HG03442 (cell line): ENCODE measurements around the gene CTDSPL.
A peak's percentile ranks its signal among the peaks of the same experiment; 100 is the strongest.

Experiments used
- ATAC-seq: cut with Tn5 transposase; IDR thresholded peaks from one replicate; pipeline ENCODE4 v1.9.1; 2021; ENCODE audit warnings: mild to moderate bottlenecking, moderate library complexity; ENCODE audit not compliant: unreplicated experiment

CTDSPL gene

DNA sequence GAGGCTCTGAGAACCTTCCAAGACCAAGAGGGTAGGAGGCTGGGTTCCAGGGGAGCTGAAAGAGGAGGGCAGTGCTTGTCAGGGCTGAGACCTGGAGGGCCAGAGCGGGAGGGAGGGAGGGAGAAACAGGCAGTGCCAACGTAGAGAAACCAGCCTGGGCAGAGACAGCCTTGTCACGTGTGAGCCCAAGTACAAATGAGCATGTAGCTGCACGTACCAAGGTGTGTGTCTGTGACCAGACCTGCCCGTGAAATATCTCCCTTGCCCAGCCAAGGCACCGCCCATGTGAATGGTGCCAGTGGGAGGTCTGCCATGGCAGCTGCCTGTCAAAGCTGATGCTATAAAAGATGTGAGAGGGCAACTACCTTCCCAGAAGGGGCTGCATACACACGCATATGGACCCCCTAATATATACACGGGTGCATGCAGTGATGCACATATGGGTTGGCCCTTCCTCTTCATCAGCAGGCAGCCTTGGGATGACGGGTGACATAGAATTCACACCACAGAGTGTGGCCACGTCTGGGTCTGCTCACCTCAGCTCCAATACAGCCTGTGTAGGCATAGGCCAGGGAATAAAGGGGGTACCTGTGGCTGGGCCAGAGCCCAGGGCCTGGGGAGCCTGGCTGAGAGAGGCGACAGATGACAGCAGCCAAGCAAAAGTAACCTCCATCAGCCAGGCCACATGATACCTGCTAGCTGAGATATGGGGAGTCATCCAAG, 7.8 kb upstream of the CTDSPL start:
- no peak for ATAC-seq

DNA sequence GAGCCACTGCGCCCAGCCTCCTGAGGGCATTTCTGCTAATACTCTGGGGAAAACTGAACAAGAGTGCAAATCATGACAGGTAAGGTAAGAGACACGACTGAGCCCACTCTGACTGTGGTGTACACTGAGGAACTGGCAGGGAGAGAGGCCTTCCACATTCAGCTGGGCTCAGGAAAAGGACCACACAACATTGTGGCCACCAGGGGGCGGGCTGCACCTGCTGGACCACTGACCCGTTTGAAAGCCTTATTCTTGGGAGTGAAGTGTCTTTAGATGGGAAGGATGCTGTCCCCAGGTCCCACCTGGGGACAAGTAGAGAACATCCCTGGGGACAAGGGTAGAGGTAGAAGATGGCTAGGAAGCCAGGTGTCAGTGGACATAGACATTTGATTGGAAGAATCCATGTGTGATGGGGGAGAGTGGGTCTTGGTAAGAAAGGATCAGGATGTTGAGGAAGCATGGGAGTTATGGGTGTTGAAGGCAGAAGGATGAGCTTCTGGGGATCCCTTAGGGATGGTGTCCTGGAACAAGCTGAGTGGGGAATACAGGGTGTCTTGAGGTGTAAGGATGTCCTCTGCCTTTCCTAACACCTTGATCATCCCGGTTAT, 6.2 kb upstream of the CTDSPL start:
- ATAC-seq, result peak; percentile 50

DNA sequence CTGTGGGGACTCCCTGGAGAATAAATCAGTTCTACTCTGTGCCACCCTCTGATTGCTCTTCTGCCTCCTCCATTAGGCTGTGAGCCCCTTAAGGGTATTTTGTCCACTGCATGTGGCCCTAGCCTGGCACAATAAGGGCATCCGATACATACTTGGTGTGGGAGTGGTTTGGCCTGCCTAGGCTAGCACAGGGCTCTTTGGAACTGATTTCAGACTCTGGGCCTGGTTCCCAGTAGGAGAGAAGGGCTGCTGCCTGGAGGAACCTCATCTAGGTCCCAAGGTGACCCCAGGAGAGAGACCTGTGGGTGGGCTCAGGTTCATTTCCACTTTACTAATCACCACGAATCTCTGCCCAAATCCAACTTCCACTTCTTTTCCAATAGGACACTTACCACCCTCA, 5.3 kb upstream of the CTDSPL start:
- no peak for ATAC-seq

DNA sequence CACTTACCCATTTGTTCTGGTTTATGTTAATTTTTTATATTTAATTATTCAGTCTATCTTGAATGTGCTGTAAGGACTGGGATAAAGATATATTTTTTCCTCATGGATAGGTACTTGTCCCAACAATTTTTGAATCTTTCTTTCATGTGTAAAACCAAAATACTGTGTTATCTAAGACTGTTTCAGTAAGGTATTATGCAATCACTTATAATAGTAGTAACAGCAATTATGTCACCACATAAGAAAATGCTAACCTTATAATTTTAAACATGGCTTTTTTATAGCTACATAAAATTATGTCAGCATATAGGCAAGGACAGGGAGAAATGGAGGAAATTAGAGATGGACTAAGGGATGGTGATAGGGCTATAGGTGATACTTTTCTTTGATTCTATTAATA, 2.9 kb upstream of the CTDSPL start:
- ATAC-seq, result no peak

DNA sequence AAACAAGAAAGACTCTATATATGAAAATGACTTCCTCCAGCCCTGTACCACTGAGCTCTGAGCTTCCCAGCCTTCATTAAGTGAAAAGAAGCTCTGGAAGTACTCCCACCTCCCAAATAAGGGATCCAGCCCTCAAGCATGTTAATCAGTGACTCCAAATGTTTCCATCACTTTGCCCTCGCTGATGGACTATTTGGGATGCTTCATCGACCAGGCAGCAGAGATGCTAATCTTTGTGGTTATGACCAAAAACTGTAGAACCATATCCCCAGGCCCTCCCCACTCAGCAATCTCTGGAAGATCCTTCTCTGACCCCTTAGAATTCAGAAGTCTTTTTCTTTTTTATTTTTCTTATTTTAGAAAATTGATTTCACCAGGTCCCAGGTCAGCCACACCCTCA, 2.3 kb upstream of the CTDSPL start:
- ATAC-seq, result no peak

DNA sequence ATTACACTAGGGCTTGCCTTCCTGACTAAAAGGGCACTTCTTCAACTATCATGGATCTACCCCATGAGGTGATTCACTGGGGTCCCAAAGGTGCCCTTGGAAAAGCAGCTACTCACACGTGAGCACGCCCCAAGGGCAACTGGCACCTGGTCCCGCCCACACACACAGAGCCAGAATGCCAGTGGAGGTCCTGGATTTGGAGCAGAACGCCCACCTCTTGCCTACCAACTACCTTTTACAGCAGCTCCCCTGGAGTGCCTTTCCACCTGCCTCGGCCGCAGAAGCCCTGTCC, 1.8 kb upstream of the CTDSPL start:
- ATAC-seq, result no peak

DNA sequence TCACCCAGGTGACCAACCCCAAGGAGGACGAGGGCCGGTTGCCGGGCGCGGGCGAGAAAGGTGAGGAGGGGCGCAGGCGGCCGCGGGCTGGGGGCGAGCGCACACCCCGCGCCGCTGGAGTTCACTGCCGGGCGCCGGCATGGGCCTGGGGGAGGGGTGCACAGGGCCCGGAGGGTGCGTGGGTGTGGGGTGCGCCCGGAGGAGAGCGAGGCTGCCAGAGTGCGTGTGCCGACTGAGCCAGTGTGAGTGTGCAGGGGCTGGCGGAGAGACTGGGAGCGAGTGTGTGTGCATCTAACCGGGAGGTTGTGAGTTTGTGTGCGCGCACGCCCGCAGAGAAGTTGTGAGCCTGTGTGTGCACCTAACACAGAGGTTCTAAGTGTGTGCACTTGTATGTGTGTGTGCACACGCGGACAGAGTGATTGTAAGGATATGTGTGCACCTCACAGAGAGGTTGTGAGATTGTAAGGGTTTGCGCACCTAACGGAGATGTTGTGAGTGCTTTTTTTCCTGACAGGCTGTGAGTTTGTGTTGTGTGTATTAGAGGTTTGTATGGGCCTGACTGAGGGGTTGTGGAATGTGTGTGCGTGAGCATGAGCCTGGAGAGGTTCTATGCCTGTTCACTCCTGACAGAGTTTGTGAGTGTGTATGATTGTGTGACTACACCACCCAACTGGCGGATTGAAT, 681 bp downstream of the CTDSPL start:
- no peak for ATAC-seq

DNA sequence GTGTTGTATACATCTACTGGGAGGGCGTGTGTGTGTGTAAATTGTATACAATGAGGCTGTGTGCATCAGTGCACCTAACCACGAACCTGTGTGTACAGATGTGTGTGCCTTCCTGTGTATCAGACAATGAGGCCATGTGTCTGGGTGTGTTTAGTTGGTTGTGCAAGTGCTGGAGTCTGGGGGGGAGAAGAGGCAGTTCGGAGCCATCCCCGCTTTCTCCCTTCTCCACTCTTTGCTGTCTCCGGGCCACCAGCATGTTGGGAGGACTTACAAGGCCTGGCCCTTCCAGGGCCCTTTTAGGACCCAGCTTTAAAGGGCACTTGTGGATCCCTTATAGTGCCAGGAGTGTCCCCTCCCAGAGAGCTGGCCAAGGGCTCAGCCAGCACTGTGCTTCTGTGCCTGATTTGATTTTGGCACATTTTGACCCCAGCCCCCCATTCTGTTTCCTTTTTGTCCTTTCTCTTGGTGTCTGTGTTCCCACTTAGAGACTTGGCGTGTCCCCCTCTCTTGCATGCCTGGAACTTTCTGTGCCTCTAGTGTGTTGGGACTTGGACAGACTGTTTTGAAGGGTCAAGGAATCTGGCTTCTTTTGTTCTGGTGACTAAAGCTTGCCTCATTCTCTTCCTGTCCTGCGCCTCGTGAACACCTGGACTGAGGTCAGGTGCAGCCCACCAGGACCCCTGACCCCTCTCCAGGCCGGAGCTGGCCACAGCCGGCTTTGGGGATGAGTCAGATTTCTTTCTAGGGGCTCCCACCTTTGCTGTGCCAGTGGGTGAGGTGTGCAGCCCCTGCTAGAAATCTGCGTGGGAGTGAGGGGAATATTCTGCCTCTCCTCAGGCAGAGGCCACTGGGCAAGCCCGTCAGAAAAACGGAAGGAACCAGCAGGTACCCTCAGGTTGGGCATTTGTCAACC, 1.5 kb downstream of the CTDSPL start:
- ATAC-seq, result no peak

DNA sequence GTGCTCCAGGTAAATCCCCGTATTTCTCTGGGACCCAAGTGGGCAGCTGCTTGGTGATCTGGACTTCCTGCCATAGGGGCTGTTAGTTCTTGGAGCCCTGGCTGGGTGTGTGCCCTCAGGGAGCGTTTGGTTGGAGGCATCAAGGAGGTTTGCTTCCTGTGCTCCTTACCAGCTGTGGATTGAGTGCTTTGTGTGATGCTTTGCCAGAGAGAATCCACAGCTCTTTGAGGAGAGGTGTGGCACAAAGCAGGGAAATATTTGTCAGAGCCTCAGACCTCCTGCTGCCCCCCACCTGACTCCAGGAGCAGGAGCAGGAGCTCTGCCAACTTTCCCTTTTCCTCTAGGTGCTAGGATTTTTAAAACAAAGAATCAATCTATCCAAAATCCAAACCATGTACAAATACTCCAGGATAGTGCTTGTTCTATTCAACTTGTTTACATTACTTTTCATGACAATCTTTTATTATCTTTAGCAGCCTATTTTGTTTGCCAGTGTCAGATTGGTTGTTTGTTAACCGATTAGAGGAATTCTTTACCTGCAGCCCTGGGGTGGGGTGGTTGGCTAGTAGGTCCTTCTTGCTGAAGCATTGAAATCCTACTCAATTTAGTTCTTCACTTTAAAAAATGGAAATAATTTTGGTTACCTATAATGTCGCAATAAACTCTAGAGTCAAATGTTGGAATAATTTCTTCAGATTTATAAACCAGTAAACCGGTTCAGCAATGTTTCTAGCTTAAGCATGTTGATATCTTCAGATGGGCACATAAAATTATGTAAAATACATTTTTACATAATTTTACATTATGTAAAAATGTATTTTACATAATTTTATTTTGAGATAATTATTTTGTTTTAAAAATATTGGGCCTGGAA, 2.5 kb downstream of the CTDSPL start:
- no peak for ATAC-seq

DNA sequence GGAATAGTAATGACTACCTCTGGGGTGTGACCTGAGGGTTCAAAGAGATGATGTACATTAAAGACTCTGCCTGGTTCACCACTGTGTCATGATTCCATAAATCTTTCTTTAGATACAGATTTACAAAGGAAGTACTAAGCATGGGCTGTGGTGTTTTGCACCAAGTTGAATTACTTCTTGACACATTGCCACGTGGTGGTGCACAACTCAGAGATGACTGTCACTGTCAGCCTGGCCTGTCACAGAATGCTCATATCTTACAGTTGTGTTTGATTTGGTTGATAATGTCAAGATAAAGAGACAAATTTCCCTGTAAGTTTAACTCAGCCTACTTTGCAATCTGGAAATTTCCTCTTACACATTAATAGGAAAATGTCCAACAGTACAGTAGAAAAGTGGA, 3.2 kb downstream of the CTDSPL start:
- ATAC-seq, result no peak

DNA sequence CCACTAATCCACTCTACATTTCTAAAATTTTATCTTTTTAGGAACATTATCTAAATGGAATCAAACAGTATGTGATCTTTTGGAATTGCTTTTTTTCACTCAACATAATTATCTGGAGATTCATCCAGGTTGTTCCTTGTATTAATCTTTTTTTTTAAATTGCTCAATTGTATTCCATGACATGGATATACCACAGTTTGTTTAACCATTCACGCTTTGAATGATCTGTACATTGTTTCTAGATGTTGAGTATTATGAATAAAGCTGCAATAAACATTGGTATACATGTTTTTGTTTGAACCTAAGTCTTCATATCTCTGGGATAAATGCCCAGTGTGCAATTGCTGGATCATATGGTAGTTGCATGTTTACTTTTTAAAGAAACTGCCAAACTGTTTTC, 5.5 kb downstream of the CTDSPL start:
- no peak for ATAC-seq

DNA sequence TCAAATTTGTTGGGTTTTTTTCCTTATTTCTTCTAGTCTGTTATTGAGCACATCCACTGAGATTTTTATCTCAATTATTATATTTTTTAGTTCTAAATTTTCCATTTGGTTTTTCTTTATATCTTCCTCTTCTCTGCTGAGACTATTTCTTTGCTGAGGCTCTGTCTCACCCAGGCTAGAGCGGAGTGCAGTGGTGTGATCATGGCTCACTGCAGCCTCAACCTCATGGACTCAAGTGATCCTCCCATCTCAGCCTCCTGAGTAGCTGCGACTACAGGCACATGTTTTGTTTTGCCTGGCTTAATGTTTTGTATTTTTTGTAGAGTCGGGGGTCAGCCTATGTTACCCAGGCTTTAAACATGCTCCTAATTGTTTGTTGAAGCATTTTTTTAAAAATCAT, 10.2 kb downstream of the CTDSPL start:
- ATAC-seq, result no peak

DNA sequence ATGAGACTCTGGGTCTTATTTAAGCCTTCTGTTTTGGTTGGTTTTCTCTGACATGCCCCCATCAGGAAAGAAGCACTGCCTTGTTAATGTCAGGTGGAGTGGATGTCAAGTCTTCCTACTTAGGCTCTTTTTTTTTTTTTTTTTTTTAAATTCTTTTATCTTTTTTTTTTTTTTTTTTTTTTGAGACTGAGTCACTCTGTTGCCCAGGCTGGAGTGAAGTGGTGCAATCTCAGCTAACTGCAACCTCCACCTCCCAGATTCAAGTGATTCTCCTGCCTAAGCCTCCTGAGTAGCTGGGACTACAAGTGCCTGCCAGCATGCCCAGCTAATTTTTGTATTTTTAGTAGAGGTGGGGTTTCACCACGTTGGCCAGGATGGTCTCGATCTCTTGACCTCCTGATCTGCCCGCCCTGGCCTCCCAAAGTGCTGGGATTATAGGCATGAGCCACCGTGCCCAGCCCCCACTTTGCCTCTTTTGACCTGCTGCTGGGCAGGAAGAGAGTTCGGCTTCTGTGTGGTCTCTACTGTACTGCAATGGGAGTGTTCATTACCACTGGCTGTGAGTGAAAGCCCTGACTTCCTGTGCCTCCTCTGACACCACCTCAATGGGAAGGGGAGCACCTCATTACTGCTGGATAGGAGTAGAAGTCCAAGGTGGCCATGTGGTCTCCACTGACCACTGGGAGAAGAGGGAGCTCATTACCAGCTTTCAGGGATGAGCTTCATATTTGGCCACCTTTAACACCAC, 10.9 kb downstream of the CTDSPL start:
- no peak for ATAC-seq

DNA sequence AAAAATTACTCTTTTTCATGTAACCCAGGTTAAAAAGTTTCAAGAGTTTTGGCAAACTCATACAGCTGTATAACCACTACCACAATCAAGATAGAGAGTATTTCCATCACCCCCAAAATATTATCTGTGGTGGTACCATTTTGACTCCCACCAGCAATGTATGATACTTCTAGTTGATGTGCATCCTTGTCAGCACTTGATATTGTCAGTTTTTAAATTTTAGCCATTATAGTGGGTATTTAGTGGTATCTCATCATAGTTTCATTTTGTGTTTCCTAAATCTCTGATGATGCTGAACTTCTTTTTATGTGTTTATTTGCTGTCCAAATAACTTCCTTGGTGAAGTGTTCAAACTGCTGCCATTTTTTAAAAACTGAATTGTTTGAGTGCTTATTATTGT, 14.6 kb downstream of the CTDSPL start:
- no peak for ATAC-seq

DNA sequence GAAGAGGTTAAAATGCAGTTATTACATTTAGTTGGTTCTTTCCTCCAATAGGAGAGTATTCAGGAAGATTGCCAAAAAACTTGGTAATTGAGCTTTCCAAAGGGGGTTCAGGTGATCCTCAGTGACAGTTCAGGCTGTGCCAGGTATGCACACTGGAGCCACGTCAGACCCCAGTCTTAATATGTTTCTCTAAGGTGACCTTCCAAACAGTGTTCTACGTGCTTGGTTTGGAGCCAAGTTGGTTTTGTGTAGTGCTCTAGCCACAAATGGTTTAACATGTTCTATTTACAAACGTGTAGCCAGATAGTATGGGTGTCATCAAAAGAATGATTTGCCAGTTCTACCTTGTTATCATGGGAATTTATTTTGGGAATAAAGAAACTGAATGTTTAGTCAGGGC, 21.0 kb downstream of the CTDSPL start:
- ATAC-seq, result no peak

DNA sequence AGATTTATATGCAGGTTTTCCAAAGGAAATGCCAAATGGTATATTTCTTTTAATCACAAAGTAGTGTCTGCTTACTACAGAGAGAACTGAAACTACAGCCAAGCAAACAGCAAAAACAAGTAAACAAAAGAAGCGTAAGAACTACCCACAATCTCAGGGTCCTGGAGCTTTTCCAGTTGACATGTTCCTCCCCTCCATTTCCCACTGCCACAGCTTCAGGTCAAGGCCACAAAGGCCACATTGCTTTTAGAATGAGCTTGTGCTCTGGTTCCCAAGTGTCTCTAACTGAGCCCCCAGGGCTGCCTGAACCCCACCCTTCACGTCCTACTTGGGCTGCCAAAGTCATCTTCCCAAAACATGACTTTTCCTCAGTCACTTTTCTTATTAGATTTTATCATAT, 24.1 kb downstream of the CTDSPL start:
- ATAC-seq, result no peak

DNA sequence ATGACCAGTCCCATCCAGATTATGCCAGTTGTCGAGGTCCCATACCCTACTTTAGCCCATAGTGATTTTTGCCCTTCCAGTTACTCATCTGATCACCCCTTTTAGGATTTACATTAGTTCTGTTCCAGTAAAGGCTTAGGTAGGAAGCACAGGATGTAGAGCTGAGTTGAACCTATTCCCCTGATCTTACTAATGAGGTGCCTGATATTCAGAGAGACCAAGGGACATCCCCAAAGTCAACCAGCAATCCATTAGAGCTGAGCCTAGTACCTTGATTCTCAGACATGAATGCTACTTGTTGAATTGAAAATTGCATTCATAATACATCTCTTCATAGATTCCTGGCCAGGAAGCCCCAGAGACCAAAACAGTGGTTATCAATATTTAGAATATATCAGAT, 24.7 kb downstream of the CTDSPL start:
- no peak for ATAC-seq

DNA sequence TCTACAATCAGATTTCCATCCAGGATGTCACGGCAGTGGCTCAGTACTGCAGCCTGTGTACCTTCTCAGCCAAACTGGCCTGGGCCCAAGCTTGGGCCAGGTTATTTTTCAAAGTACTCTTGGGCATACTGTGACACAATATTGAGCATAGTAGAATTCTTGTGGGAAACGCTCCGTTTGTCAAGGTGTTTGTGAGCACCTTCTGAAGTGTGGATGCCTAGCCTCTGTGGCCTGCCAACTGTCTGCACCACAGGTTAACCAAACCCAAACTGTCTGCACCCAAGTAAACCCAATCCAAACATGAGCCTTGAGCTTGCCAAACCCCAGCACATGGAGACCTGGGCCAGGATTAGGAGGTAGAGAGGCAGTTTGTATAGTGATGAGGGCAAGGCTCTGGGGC, 25.4 kb downstream of the CTDSPL start:
- ATAC-seq, result no peak

DNA sequence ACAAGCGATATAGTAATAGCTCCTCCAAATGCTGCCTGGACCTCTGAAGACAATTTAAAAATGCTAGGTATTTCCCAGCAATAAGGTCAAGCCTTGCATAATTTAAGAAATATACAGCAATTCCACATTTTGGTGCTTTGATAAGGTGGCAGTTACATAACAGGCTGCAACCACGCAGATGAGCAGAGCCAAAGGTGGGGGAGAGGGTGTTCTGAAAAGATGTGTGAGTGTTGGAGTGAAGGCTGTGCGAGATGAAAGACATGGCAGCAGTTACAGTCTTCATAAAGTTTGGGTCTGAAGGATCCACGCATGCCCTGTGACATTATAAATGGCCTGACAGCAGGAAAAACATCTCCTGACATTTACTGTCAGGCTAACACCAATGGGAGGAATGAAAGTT, 26.1 kb downstream of the CTDSPL start:
- ATAC-seq, result no peak

DNA sequence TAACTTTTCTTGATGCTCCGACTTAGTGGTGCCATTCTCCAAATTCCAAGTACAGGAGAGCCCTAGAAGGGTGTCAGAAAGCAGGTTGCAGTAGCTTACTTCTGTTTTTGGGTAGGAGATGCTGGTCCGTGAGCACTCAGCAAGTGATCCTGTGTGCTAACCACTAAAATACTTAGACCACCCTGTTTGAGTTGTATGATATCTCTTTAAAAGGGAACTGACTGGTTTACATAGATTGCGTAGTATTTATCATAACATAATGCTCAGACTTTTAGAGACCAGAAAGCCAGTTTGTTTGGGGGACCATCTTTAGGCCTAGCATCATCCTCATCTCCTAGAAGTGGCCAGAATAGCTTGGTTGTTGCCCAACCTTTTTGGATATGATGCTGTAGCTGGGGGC, 26.7 kb downstream of the CTDSPL start:
- ATAC-seq, result no peak
